ENCODE measurements around the gene KRTAP5-6.

Gene KRTAP5-6

DNA sequence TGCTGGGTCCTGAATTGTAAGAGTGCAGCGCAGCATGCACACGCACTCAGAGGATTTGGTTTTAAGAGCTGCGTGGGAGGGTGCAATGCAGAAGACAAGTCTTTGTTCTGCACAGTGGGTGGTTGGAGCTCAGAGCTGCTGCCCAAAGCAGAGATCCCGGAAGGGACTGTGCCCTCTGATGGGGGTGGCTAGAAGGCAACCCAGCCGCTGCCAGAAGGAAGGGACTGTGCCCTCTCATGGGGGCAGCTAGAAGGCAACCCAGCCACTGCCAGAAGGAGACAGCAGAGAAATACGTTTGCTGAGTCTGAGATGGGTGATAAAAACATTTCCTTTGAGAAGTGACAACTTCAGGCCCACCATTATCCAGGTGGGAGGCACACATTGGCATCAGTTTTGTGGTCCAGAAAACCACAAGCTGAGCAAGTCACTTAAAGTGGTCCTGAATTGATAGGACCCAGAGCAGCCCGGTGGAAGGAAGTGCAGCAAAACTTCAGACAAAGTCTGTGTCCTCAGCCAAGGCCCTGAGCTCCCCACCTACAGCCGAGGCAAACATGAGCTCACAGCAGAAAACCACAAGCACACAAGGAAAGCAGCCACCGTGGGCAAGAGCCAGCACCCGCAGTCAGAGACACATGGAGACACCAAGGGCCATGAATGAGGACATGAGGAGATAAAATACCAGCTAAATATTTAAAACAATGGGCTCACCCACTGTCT lies 4.3 kb downstream of the KRTAP5-6 start:
- H3K4me3 ChIP-seq (ENCODE audit: low read depth in 1 of 2, low read length in 2 of 2) = no peak overlapping the region
- no peaks in the 10 kb centered on the region for H3K36me3 ChIP-seq (ENCODE audit: insufficient read depth, low read length)
- H3K9ac ChIP-seq (ENCODE audit: low read length) = no peak overlapping the region
- no peaks in the 10 kb centered on the region for H3K9me3 ChIP-seq (ENCODE audit: low read length)
- no peaks in the 10 kb centered on the region for H3K27me3 ChIP-seq (ENCODE audit: control insufficient read depth in 1 of 2, insufficient read depth in 2 of 2, low read length in 2 of 2)
- H3K27ac ChIP-seq (ENCODE audit: low read depth, low read length) = no peak overlapping the region
- H3K4me1 ChIP-seq (ENCODE audit: insufficient read depth, low read length) = no peaks in the 10 kb centered on the region

DNA sequence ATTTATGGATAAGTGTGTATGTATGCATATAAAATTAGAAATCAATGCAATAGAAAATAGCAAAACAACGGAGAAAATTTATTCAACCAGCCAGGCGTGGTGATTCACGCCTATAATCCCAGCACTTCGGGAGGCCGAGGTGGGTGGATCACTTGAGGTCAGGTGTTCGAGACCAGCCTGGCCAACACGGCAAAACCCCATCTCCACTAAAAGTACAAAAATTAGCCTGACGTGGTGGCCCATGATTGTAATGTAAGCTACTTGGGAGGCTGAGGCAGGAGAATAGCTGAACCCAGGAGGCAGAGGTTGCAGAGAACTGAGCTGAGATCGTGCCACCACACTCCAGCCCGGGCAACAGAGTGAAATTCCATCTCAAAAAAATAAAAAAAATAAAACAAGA lies 5.5 kb downstream of the KRTAP5-6 start:
- no peaks in the 10 kb centered on the region for H3K36me3 ChIP-seq (ENCODE audit: insufficient read depth, low read length)
- H3K27me3 ChIP-seq (ENCODE audit: control insufficient read depth in 1 of 2, insufficient read depth in 2 of 2, low read length in 2 of 2) = no peaks in the 10 kb centered on the region
- H3K9ac ChIP-seq (ENCODE audit: low read length) = no peak overlapping the region
- no peaks in the 10 kb centered on the region for H3K9me3 ChIP-seq (ENCODE audit: low read length)
- no peak overlapping the region for H3K4me3 ChIP-seq (ENCODE audit: low read depth in 1 of 2, low read length in 2 of 2)
- H3K27ac ChIP-seq (ENCODE audit: low read depth, low read length) = no peak overlapping the region
- H3K4me1 ChIP-seq (ENCODE audit: insufficient read depth, low read length) = no peaks in the 10 kb centered on the region

DNA sequence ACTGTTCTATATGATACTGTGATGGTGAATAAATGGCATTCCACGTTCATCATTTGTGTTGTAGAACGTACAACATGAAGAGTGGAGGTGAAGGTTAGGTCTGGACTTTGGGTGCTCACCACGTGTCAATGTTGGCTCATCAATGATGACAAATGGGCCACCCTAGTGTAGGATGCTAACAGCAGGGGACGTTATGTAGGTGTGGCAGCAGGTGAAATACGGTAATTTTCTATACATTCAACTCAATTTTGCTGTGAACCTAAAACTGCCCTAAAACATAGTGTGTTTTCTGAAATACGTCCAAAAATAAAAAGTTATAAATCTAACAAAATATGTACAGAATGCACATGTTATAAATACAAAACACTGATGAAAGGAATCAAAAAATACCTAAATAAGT lies 6.2 kb downstream of the KRTAP5-6 start:
- Histone ChIP-seq H3K9ac (ENCODE audit: low read length) (no peak overlapping the region), H3K4me3 (ENCODE audit: low read depth in 1 of 2, low read length in 2 of 2) (no peak overlapping the region), H3K36me3 (ENCODE audit: insufficient read depth, low read length) (no peaks in the 10 kb centered on the region), H3K27me3 (ENCODE audit: control insufficient read depth in 1 of 2, insufficient read depth in 2 of 2, low read length in 2 of 2) (no peaks in the 10 kb centered on the region), H3K27ac (ENCODE audit: low read depth, low read length) (no peak overlapping the region), H3K9me3 (ENCODE audit: low read length) (no peaks in the 10 kb centered on the region), H3K4me1 (ENCODE audit: insufficient read depth, low read length) (no peaks in the 10 kb centered on the region)

DNA sequence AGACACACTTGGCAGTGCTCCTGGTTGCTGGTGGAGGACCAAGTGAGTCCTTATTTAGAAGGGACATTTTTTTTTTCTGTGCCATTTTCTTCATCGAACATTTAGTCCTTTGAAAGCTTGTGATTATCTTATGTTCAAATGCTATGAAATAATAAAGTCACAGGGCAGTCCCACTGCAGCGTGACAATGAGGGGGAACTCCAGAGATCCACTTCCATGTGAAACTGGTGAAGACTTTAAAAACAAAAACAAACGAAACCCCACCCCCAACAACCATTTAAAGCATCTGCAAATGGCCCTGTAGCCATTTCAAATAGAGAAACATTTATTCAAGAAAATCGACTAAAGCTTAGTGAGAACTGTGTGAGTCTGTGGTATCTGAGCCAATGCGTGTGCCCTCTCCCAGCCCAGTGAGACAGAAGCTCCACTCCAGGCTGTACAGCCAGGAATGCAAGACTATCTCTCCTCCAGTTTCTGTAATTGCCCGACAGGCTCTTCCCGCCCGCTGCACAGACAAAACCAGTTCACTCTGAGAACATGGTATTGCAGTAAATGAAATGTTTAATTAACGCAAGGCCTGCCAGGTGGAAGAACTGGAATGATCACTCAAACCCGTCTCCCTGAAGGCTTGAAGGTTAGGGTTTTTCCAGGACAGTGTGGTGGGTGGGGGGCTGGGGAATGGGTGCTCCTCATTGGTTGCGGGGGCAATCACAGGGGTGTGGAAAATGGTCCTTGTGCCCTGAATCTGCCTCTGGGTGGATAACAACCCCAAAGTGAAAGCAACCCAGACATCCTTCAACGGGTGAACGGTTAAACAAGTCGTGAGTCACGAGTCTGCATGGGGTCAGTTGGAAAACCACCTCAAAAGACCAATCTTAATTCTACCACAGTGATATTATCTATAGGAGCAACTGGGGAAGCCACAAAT lies 8.4 kb downstream of the KRTAP5-6 start:
- H3K36me3 ChIP-seq (ENCODE audit: insufficient read depth, low read length) = no peaks in the 10 kb centered on the region
- no peaks in the 10 kb centered on the region for H3K9me3 ChIP-seq (ENCODE audit: low read length)
- H3K27ac ChIP-seq (ENCODE audit: low read depth, low read length) = no peak overlapping the region
- no peak overlapping the region for H3K9ac ChIP-seq (ENCODE audit: low read length)
- no peak overlapping the region for H3K4me3 ChIP-seq (ENCODE audit: low read depth in 1 of 2, low read length in 2 of 2)
- no peaks in the 10 kb centered on the region for H3K4me1 ChIP-seq (ENCODE audit: insufficient read depth, low read length)
- H3K27me3 ChIP-seq (ENCODE audit: control insufficient read depth in 1 of 2, insufficient read depth in 2 of 2, low read length in 2 of 2) = no peaks in the 10 kb centered on the region

DNA sequence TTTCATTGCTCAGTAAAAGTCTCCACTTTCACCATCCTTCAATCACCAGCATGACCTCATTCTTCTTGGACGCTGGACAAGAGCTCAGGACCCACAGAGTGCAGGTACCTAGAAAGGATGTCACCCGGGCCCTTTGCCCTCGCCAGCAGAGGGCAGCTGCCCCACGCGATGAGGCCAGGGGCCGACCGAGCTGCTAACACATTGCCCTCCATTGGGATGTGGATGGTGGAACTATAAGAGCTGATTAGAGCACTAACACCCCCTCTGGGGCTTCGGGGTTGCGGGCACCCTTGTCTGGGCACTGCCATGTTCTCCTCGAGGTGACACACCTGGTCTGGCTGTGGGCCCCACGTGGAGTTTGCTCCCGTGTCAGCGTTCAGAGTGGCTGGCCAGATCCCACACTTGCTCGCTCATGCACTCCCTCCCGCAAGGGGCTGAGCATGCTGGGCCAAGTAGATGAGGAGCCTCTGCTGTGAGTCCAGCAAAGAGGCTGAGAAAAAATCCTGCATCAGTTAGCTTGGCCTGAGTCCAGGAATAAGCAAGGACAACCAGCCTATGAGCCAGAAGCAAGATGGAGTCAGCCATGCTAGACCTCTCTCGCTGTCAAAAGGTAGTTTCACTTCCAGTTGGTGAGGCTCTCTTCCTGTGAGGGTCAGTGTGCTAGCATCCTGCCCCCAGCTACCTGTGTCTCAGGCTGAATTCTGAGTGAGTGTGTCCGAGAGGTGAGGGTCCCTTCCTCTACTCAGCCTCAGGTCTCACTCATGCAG lies 9.8 kb downstream of the KRTAP5-6 start:
- no peak overlapping the region for H3K9ac ChIP-seq (ENCODE audit: low read length)
- H3K36me3 ChIP-seq (ENCODE audit: insufficient read depth, low read length) = no peaks in the 10 kb centered on the region
- no peak overlapping the region for H3K4me3 ChIP-seq (ENCODE audit: low read depth in 1 of 2, low read length in 2 of 2)
- H3K27me3 ChIP-seq (ENCODE audit: control insufficient read depth in 1 of 2, insufficient read depth in 2 of 2, low read length in 2 of 2) = no peaks in the 10 kb centered on the region
- H3K4me1 ChIP-seq (ENCODE audit: insufficient read depth, low read length) = no peaks in the 10 kb centered on the region
- no peak overlapping the region for H3K27ac ChIP-seq (ENCODE audit: low read depth, low read length)
- no peaks in the 10 kb centered on the region for H3K9me3 ChIP-seq (ENCODE audit: low read length)

DNA sequence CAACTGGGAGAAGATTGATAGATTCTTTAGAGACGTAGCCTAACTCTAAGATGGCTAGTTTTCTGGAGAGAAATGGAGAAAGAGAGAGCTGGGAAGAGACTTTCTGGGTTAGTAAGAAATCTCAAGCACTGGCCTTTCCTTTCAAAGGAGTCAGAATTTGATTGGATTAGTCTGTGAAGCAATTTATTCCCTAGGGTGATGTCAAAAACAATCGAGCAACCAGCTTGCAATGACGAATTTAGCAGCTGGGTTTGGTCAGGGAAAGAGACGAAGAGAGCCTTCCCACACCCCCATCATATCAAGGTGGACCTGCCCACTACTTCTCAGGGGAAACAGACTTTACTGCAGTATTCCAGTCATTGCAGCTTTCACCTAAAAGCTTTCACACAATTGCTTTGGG lies 10.8 kb downstream of the KRTAP5-6 start:
- no peaks in the 10 kb centered on the region for H3K4me1 ChIP-seq (ENCODE audit: insufficient read depth, low read length)
- no peaks in the 10 kb centered on the region for H3K27me3 ChIP-seq (ENCODE audit: control insufficient read depth in 1 of 2, insufficient read depth in 2 of 2, low read length in 2 of 2)
- H3K27ac ChIP-seq (ENCODE audit: low read depth, low read length) = no peak overlapping the region
- H3K36me3 ChIP-seq (ENCODE audit: insufficient read depth, low read length) = no peaks in the 10 kb centered on the region
- no peak overlapping the region for H3K9ac ChIP-seq (ENCODE audit: low read length)
- no peak overlapping the region for H3K4me3 ChIP-seq (ENCODE audit: low read depth in 1 of 2, low read length in 2 of 2)
- H3K9me3 ChIP-seq (ENCODE audit: low read length) = no peaks in the 10 kb centered on the region

DNA sequence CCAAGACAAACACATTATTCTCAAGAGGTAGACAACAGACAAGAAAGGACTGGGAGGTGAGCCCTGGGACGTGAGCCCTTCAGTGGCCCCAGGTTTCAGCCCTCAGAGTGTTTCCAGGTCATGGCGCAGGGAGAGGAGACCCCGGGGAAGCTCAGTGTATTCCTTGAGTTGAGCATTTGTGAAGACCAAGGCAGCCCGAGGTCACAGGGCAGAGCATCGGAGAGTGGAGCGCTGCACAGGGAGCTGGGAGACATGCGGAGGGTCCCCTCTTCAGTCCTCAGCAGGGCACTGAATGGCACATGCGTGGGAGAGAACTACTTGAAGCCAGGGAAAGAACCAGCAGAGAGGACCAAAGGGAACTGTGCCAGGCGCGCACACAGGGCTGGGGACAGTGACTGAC lies 11.7 kb downstream of the KRTAP5-6 start:
- Histone ChIP-seq H3K9me3 (ENCODE audit: low read length) (no peaks in the 10 kb centered on the region), H3K36me3 (ENCODE audit: insufficient read depth, low read length) (no peaks in the 10 kb centered on the region), H3K27ac (ENCODE audit: low read depth, low read length) (no peak overlapping the region), H3K27me3 (ENCODE audit: control insufficient read depth in 1 of 2, insufficient read depth in 2 of 2, low read length in 2 of 2) (no peaks in the 10 kb centered on the region), H3K4me1 (ENCODE audit: insufficient read depth, low read length) (no peaks in the 10 kb centered on the region), H3K4me3 (ENCODE audit: low read depth in 1 of 2, low read length in 2 of 2) (no peak overlapping the region), H3K9ac (ENCODE audit: low read length) (no peak overlapping the region)

DNA sequence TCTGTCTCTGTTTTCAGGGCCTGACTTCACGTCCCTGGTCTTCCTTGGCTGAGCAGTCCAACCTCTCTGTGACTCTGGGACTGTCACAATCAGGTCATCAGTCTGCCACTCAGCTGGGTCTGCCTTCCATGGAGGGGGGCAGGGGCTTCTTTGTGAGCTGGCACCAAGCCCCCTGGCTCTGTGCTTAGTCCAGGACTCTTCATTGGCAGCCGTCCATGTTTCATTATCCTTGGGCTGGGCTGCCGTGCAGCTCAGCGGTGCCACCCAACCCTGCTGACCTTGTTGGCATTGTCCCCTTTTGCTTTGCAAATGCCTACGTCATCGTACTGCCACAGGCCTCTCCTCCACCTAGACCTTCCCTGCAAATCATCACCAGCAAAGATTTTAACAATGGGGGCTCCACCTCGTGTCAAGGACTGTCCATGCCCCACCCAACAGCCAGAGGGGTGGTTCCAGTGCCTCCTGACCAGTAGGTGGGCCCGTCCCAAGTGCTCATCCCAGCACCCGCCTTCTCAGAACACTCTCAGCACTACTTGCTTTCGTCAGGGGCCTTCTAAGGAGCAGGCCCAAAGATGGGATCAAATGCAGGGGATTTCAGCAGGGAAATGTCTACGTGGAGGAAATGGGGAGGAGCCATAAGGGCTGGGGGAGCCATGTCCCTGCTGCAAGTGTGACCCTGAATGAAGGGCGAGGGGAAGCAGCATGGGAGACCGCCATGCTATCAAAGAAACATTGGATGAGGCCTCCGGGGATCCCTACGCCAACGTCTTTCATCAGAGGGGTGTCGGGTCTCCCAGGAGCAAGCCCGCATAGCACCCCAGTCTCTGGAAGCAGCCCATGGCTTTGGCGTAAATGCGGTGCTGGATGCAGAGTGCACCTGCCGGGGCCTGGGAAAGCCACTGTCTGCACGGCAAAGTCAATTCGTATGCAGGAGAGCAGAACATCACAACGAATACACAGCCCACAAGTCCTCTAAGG lies 18.2 kb downstream of the KRTAP5-6 start:
- Histone ChIP-seq H3K4me3 (ENCODE audit: low read depth in 1 of 2, low read length in 2 of 2) (no peak overlapping the region), H3K27me3 (ENCODE audit: control insufficient read depth in 1 of 2, insufficient read depth in 2 of 2, low read length in 2 of 2) (no peaks in the 10 kb centered on the region), H3K36me3 (ENCODE audit: insufficient read depth, low read length) (no peaks in the 10 kb centered on the region), H3K9ac (ENCODE audit: low read length) (no peak overlapping the region), H3K4me1 (ENCODE audit: insufficient read depth, low read length) (no peaks in the 10 kb centered on the region), H3K27ac (ENCODE audit: low read depth, low read length) (no peak overlapping the region), H3K9me3 (ENCODE audit: low read length) (no peaks in the 10 kb centered on the region)

DNA sequence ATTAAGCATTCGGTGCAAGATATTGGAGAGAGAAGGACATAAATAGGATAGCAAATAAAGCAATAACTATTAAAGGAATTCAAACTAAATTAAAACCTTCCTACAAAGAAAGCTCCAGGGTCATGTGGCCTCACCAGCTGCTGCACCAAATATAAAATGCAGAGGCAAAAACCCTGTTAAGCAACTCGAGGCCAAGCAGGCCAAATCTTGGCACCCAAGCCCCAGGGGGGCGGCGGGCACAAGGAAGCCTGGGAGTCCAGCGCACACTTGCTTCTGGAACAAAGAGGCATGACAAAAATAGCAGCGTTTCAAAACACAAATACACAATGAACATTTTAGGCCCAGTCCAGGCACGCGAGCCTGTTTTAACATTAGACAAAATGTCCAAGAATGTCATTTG lies 20.8 kb downstream of the KRTAP5-6 start:
- Histone ChIP-seq H3K27me3 (ENCODE audit: control insufficient read depth in 1 of 2, insufficient read depth in 2 of 2, low read length in 2 of 2) (no peaks in the 10 kb centered on the region), H3K27ac (ENCODE audit: low read depth, low read length) (no peak overlapping the region), H3K4me3 (ENCODE audit: low read depth in 1 of 2, low read length in 2 of 2) (no peak overlapping the region), H3K4me1 (ENCODE audit: insufficient read depth, low read length) (no peaks in the 10 kb centered on the region), H3K9ac (ENCODE audit: low read length) (no peak overlapping the region), H3K36me3 (ENCODE audit: insufficient read depth, low read length) (no peaks in the 10 kb centered on the region), H3K9me3 (ENCODE audit: low read length) (no peaks in the 10 kb centered on the region)

DNA sequence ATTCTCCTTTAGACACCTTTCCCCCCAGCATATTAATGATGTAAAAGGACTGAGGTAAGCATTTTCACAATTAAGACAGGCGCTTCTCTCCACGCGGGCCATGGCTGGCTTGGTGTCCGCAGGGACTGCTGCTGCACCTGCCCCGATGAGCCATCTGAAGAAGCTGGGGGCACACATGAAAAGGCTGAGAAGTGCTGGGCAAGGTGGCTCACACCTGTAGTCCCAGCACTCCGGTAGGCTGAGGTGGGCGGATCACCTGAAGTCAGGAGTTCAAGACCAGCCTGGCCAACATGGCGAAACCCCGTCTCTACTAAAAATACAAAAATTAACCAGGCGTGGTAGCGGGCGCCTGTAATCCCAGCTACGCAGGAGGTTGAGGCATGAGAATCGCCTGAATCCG lies 21.3 kb downstream of the KRTAP5-6 start:
- no peaks in the 10 kb centered on the region for H3K9me3 ChIP-seq (ENCODE audit: low read length)
- H3K27me3 ChIP-seq (ENCODE audit: control insufficient read depth in 1 of 2, insufficient read depth in 2 of 2, low read length in 2 of 2) = no peaks in the 10 kb centered on the region
- no peaks in the 10 kb centered on the region for H3K4me1 ChIP-seq (ENCODE audit: insufficient read depth, low read length)
- H3K36me3 ChIP-seq (ENCODE audit: insufficient read depth, low read length) = no peaks in the 10 kb centered on the region
- H3K27ac ChIP-seq (ENCODE audit: low read depth, low read length) = no peak overlapping the region
- no peak overlapping the region for H3K4me3 ChIP-seq (ENCODE audit: low read depth in 1 of 2, low read length in 2 of 2)
- H3K9ac ChIP-seq (ENCODE audit: low read length) = no peak overlapping the region
